Sigmoid colon (tissue), 7 donors: Measurements from ENCODE around the gene RTTN. TPM values are rescaled to one million over a fixed set of nuclear protein-coding genes. Genes with fewer than 3 reads are reported as not detected.

Experiments
- DNase-seq: peaks from one replicate; pipeline ENCODE4 v3.0.0-alpha.2; 2019
- H3K27ac ChIP-seq, 4 donors: fragments of 200-600 bp; sonication (generic); one replicate each; pipeline ENCODE4 v1.5.1; 2016 to 2019; ENCODE audit warnings: mild to moderate bottlenecking in 1 of 4
- H3K27me3 ChIP-seq, 3 donors: fragments of 200-600 bp; sonication (generic); one replicate each; pipeline ENCODE4 v1.5.1; 2019; ENCODE audit warnings: mild to moderate bottlenecking in 1 of 3
- H3K36me3 ChIP-seq, 4 donors: fragments of 200-600 bp; sonication (generic); one replicate each; pipeline ENCODE4 v1.5.1; 2016 to 2019
- H3K4me1 ChIP-seq, 4 donors: fragments of 200-600 bp; sonication (generic); one replicate each; pipeline ENCODE4 v1.5.1; 2017 to 2019
- H3K4me3 ChIP-seq, 4 donors: fragments of 200-600 bp; sonication (generic); one replicate each; pipeline ENCODE4 v1.5.1; 2017 to 2019; ENCODE audit warnings: mild to moderate bottlenecking in 2 of 4, moderate library complexity in 1 of 4
- H3K9me3 ChIP-seq, 4 donors: fragments of 200-600 bp in 3 of 4; sonication (generic) in 3 of 4; one replicate each; pipeline versions ENCODE4 v1.5.1 to v1.6.1; 2013 to 2019
- EP300 ChIP-seq, 4 donors: sonication (generic); formaldehyde crosslinking; IDR thresholded peaks; one replicate each; pipeline ENCODE4 v1.6.1; 2017; ENCODE audit warnings: antibody characterized with exemption in 4 of 4
- POLR2A ChIP-seq, 2 donors: fragments of 450-650 bp; IDR thresholded peaks; one replicate each; pipeline ENCODE4 v1.6.1; 2016; ENCODE audit warnings: antibody characterized with exemption in 2 of 2, mild to moderate bottlenecking in 2 of 2, moderate library complexity in 2 of 2
- POLR2AphosphoS5 ChIP-seq, 4 donors: sonication (generic); formaldehyde crosslinking; IDR thresholded peaks; one replicate each; pipeline ENCODE4 v1.6.1; 2017; ENCODE audit warnings: antibody characterized with exemption in 4 of 4
- WGBS, 2 donors: extraction: QIAGEN DNeasy Blood & Tissue Kit; methylation state at CpG; one replicate each; pipeline ENCODE4 v1.1.7; 2013; 5-methylcytosine and 5-hydroxymethylcytosine counted together
- intact Hi-C: fragments of 100-400 bp; cut with DNase I; formaldehyde crosslinking; loops from one replicate; pipeline ENCODE4 v1.15.1; 2023
- polyA plus RNA-seq, 3 donors: library from polyadenylated mRNA; stranded (reverse); fragments of 200-250 nt; gene quantifications; one replicate each; pipeline ENCODE4 v1.2.3, GENCODE V29; 2013
- total RNA-seq, 4 donors: library from RNA; depleted of rRNA; stranded (reverse); fragments of >200 nt; gene quantifications; one replicate each; pipeline ENCODE4 v1.1.0, GENCODE V29; 2016
- TF ChIP-seq, protein P1 (sequence below), 4 experiments: fragments of 450-650 bp in 3 of 4; fragments of 200-600 bp in 1 of 4; IDR thresholded peaks; one replicate each; pipeline ENCODE4 v1.5.1; 2016 to 2019; ENCODE audit warnings: antibody characterized with exemption in 4 of 4, mild to moderate bottlenecking in 3 of 4, moderate library complexity in 2 of 4
- donor health status: healthy with polysubstance abuse.
- donor health status: Bipolar disorder and iron deficiency.
- donor health status: healthy.

Gene RTTN
- total and polyA plus RNA-seq, 7 donors, result 1.4 to 18.2 (median 11.3) TPM

DNA sequence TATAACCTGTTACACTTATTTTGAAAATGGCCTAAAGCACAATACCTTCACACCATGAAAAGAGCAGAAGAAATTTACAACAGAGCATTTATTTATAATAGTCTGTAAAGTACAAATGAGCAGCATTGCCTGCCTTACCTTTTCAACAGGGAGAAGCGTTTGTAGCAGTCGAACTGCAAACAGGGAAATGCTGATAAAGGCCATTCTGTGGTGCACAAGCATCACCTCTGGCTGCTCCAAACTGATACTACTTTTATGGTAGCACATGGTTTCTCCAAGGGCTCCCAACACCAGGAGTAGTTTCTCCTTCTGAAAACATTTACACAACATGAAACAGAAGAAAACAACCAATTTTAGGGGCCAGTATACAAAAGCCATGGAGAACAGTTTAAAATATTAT lies 28.9 kb downstream of the RTTN start:
- Histone ChIP-seq H3K4me3 (no peak overlapping the region), H3K36me3 (no peaks in the 10 kb centered on the region), H3K27me3 (no peaks in the 10 kb centered on the region), H3K9me3 (no peaks in the 10 kb centered on the region), H3K27ac (no peak overlapping the region), H3K4me1 (peaks cover 0 to 7% (median 3%) of the 10 kb centered on the region in 4 donors)
- WGBS, 2 donors, result 35 to 73% methylated on average over 2 of the region's 2 CpGs
- TF ChIP-seq, protein P1, sequence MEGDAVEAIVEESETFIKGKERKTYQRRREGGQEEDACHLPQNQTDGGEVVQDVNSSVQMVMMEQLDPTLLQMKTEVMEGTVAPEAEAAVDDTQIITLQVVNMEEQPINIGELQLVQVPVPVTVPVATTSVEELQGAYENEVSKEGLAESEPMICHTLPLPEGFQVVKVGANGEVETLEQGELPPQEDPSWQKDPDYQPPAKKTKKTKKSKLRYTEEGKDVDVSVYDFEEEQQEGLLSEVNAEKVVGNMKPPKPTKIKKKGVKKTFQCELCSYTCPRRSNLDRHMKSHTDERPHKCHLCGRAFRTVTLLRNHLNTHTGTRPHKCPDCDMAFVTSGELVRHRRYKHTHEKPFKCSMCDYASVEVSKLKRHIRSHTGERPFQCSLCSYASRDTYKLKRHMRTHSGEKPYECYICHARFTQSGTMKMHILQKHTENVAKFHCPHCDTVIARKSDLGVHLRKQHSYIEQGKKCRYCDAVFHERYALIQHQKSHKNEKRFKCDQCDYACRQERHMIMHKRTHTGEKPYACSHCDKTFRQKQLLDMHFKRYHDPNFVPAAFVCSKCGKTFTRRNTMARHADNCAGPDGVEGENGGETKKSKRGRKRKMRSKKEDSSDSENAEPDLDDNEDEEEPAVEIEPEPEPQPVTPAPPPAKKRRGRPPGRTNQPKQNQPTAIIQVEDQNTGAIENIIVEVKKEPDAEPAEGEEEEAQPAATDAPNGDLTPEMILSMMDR (IDR thresholded peaks at IDR 0.05), result no peak
- TF ChIP-seq POLR2A (IDR thresholded peaks at IDR 0.05), result no peak
- DNase-seq, result no peak
- intact Hi-C loops, result no loop called here

GRCh38 chr18:70175216-70175615 lies 30.3 kb downstream of the RTTN start:
- 93 to 97% methylated on average over 2 of the region's 2 CpGs for WGBS, 2 donors
- H3K9me3 ChIP-seq, result no peaks in the 10 kb centered on the region
- no peaks in the 10 kb centered on the region for H3K36me3 ChIP-seq
- H3K4me3 ChIP-seq, result no peak overlapping the region
- H3K27me3 ChIP-seq, result no peaks in the 10 kb centered on the region
- no peak for DNase-seq
- intact Hi-C loops, result no loop called here
- TF ChIP-seq POLR2A (IDR thresholded peaks at IDR 0.05) (no peak), EP300 (IDR thresholded peaks at IDR 0.05) (no peak), POLR2AphosphoS5 (IDR thresholded peaks at IDR 0.05) (no peak)
- TF ChIP-seq, protein P1 (IDR thresholded peaks at IDR 0.05), result no peak
- no peak overlapping the region for H3K27ac ChIP-seq
- no peaks in the 10 kb centered on the region for H3K4me1 ChIP-seq

- H3K27ac ChIP-seq, result no peak overlapping the region
- no peaks in the 10 kb centered on the region for H3K36me3 ChIP-seq
- no peaks in the 10 kb centered on the region for H3K27me3 ChIP-seq
- no peak for DNase-seq
- TF ChIP-seq POLR2AphosphoS5 (IDR thresholded peaks at IDR 0.05) (no peak), EP300 (IDR thresholded peaks at IDR 0.05) (no peak), POLR2A (IDR thresholded peaks at IDR 0.05) (no peak)
- TF ChIP-seq, protein P1 (IDR thresholded peaks at IDR 0.05), result no peak
- peaks cover 0 to 3% (median under 1%) of the 10 kb centered on the region in 4 donors for H3K4me1 ChIP-seq
- intact Hi-C loops, result no loop called here
- H3K9me3 ChIP-seq, result no peaks in the 10 kb centered on the region
- no peak overlapping the region for H3K4me3 ChIP-seq
These were observed 33.3 kb downstream of the RTTN start for GRCh38 chr18:70172225-70172624.

- DNase-seq, result no peak
- Histone ChIP-seq H3K36me3 (no peaks in the 10 kb centered on the region), H3K4me1 (peaks cover 0 to 15% (median 8%) of the 10 kb centered on the region in 4 donors), H3K27me3 (no peaks in the 10 kb centered on the region), H3K4me3 (no peak overlapping the region), H3K9me3 (no peaks in the 10 kb centered on the region), H3K27ac (no peak overlapping the region)
- TF ChIP-seq POLR2AphosphoS5 (IDR thresholded peaks at IDR 0.05) (no peak), EP300 (IDR thresholded peaks at IDR 0.05) (no peak), POLR2A (IDR thresholded peaks at IDR 0.05) (no peak)
- TF ChIP-seq, protein P1 (IDR thresholded peaks at IDR 0.05), result no peak
- 44 to 77% methylated on average over 4 of the region's 4 CpGs for WGBS, 2 donors
- intact Hi-C loops, result no loop called here
These were observed 35.7 kb downstream of the RTTN start for GRCh38 chr18:70169747-70170146.

GRCh38 chr18:70166668-70167067 lies 38.8 kb downstream of the RTTN start:
- 63 to 77% methylated on average over 3 of the region's 3 CpGs for WGBS, 2 donors
- no peaks in the 10 kb centered on the region for H3K27me3 ChIP-seq
- peak overlapping the region in 1 of 4 donors; percentile 16 for H3K4me3 ChIP-seq
- H3K9me3 ChIP-seq, result no peaks in the 10 kb centered on the region
- peaks cover 0 to 15% (median 10%) of the 10 kb centered on the region in 4 donors for H3K4me1 ChIP-seq
- no peak for DNase-seq
- H3K27ac ChIP-seq, result peak overlapping the region in 3 of 4 donors; percentile 52 to 76 (median 65)
- H3K36me3 ChIP-seq, result peaks cover 0 to 6% (median 0%) of the 10 kb centered on the region in 4 donors
- intact Hi-C loops, result loop anchor here (1.0 kb wide), 1 partner anchor 17 kb away; no protein-coding TSS in a partner anchor
- no peak for TF ChIP-seq POLR2A (IDR thresholded peaks at IDR 0.05)
- peak in 1 of 4 donors; percentile 49 for TF ChIP-seq POLR2AphosphoS5 (IDR thresholded peaks at IDR 0.05)
